Subcutaneous adipose tissue (tissue), 4 donors: ENCODE data around the gene OVAAL. TPM values are rescaled to one million over a fixed set of nuclear protein-coding genes. Genes with fewer than 3 reads are reported as not detected.

Source experiments
- total RNA-seq, 4 donors: library from RNA; depleted of rRNA; stranded (reverse); fragments of >200 nt; gene quantifications; one replicate each; pipeline ENCODE4 v1.1.0, GENCODE V29; 2016
- TF ChIP-seq, protein P1 (sequence below): fragments of 450-650 bp; IDR thresholded peaks from one replicate; pipeline ENCODE4 v1.5.1; 2016; ENCODE audit warnings: low read depth, mild to moderate bottlenecking, control low read depth, antibody characterized with exemption, moderate library complexity

OVAAL gene
- total RNA-seq, 4 donors from 2014 or later: not detected

GRCh38 chr1:180577361-180577760 lies 18.6 kb downstream of the OVAAL start:
- TF ChIP-seq, protein P1, sequence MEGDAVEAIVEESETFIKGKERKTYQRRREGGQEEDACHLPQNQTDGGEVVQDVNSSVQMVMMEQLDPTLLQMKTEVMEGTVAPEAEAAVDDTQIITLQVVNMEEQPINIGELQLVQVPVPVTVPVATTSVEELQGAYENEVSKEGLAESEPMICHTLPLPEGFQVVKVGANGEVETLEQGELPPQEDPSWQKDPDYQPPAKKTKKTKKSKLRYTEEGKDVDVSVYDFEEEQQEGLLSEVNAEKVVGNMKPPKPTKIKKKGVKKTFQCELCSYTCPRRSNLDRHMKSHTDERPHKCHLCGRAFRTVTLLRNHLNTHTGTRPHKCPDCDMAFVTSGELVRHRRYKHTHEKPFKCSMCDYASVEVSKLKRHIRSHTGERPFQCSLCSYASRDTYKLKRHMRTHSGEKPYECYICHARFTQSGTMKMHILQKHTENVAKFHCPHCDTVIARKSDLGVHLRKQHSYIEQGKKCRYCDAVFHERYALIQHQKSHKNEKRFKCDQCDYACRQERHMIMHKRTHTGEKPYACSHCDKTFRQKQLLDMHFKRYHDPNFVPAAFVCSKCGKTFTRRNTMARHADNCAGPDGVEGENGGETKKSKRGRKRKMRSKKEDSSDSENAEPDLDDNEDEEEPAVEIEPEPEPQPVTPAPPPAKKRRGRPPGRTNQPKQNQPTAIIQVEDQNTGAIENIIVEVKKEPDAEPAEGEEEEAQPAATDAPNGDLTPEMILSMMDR: no peak

GRCh38 chr1:180579961-180580611 lies 21.3 kb downstream of the OVAAL start:
- TF ChIP-seq, protein P1: no peak

GRCh38 chr1:180581635-180582039 lies 22.9 kb downstream of the OVAAL start:
- TF ChIP-seq, protein P1: no peak

DNA sequence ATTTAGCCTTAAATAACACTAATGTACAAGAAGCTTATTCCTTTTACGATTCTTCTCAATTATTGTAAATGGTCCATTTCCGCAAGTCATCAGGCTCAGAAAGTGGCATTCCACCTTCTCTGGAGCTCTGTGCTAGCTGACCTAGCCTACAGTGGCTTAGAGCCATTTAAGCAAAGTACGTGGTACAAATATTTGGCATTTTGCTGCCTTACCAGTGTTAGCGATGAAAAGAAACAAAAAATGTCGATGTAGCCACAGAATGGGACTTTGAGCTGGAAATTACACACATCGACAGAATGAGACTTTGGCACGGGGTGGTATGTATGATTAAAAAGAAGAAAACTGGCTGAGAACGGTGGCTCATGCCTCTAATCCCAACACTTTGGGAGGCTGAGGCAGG lies 26.1 kb downstream of the OVAAL start:
- TF ChIP-seq, protein P1: no peak

DNA sequence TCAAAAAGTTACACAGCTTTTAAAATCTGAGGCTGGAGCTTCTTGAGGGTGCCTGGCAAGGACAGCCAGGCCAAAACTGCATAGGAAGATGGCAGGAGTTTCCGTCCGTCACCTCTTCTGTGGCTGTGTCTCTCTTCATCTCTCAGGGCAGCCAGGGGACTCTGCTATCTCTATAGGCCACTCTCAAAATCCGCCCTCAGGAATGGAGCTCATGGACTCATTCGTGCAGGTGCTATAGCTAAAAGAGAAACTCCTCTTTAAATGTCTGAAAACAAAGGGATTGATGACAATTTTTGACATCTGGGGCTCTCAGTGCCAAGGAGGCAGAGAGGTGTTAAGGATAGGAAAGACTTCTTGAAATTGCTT lies 27.2 kb downstream of the OVAAL start:
- TF ChIP-seq, protein P1: no peak

DNA sequence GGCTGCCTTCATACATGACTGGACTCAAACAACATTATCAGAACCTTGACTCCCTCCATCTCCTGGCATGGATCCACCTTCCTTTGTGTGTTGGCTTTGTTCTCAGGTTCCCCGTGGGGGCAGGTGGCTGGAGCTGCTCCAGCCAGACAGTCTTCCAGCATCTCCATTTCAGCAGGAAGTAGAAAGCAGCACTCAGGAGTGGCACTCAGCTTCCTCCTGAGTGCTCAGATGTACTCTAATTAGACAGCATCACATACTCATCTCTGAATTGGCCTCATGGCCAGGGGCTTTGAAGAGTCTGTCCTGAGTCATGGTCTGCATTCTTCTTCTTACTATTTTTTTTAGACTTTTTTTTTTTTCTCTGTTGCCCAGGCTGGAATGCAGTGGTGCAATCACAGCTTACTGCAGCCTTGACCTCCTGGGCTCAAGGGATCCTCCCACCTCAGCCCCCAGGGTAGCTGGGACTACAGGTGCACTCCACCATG lies 27.9 kb downstream of the OVAAL start:
- TF ChIP-seq, protein P1: no peak

- TF ChIP-seq, protein P1: no peak
These were observed 29.4 kb downstream of the OVAAL start for GRCh38 chr1:180588121-180588520.
